Ovary (tissue), 3 donors: Measurements from ENCODE around the gene KLHL6.

ENCODE experiments used
- CTCF ChIP-seq, 3 donors: fragments of 450-650 bp in 2 of 3; fragments of 200-600 bp in 1 of 3; IDR thresholded peaks; one replicate each; pipeline versions ENCODE4 v1.5.1 to v1.8.0; 2016 to 2022; ENCODE audit warnings: antibody characterized with exemption in 3 of 3, mild to moderate bottlenecking in 1 of 3
- POLR2A ChIP-seq: fragments of 450-650 bp; IDR thresholded peaks from one replicate; pipeline ENCODE4 v1.6.1; 2017; ENCODE audit warnings: antibody characterized with exemption, mild to moderate bottlenecking, moderate library complexity
- donor health status: DM: no; HTN: no; CAD: no.

GRCh38 chr3:183553334-183554026 lies 2.0 kb downstream of the KLHL6 start:
- no peak for TF ChIP-seq CTCF (IDR thresholded peaks at IDR 0.05)
- no peak for TF ChIP-seq POLR2A
